NB4 (cell line): ENCODE data around the gene ABHD1.

Experiments used
- MYC ChIP-seq: IDR thresholded peaks from 2 replicates; pipeline ENCODE4 v1.6.1; 2011; ENCODE audit warnings: low read depth, low read length
- POLR2A ChIP-seq: IDR thresholded peaks from 2 replicates; pipeline ENCODE4 v1.6.1; 2011; ENCODE audit warnings: mild to moderate bottlenecking; ENCODE audit not compliant: insufficient read length; ENCODE audit errors: extremely low read depth
- TF ChIP-seq, protein P1 (sequence below): IDR thresholded peaks from one replicate; pipeline ENCODE4 v1.5.1; 2012; ENCODE audit warnings: low read depth, low read length
- TF ChIP-seq, protein P2 (sequence below): IDR thresholded peaks from 2 replicates; pipeline ENCODE4 v1.6.1; 2011; ENCODE audit warnings: low read depth, low read length

DNA sequence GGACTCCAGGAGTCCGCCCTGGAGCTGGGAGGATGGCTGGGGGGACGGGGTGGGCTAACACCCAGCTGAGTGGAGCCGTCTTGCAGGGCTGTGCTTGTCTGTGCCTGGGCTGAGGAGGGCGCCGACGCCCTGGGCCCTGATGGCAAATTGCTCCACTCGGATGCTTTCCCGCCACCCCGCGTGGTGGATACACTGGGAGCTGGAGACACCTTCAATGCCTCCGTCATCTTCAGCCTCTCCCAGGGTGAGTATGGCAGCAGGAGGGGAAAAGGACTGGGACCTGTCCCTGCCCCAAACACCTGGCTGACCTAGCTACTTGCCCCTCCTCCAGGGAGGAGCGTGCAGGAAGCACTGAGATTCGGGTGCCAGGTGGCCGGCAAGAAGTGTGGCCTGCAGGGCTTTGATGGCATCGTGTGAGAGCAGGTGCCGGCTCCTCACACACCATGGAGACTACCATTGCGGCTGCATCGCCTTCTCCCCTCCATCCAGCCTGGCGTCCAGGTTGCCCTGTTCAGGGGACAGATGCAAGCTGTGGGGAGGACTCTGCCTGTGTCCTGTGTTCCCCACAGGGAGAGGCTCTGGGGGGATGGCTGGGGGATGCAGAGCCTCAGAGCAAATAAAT lies 24.2 kb upstream of the ABHD1 start:
- TF ChIP-seq, protein P1, sequence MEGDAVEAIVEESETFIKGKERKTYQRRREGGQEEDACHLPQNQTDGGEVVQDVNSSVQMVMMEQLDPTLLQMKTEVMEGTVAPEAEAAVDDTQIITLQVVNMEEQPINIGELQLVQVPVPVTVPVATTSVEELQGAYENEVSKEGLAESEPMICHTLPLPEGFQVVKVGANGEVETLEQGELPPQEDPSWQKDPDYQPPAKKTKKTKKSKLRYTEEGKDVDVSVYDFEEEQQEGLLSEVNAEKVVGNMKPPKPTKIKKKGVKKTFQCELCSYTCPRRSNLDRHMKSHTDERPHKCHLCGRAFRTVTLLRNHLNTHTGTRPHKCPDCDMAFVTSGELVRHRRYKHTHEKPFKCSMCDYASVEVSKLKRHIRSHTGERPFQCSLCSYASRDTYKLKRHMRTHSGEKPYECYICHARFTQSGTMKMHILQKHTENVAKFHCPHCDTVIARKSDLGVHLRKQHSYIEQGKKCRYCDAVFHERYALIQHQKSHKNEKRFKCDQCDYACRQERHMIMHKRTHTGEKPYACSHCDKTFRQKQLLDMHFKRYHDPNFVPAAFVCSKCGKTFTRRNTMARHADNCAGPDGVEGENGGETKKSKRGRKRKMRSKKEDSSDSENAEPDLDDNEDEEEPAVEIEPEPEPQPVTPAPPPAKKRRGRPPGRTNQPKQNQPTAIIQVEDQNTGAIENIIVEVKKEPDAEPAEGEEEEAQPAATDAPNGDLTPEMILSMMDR, result no peak
- no peak for TF ChIP-seq POLR2A
- TF ChIP-seq MYC, result no peak
- TF ChIP-seq, protein P2, sequence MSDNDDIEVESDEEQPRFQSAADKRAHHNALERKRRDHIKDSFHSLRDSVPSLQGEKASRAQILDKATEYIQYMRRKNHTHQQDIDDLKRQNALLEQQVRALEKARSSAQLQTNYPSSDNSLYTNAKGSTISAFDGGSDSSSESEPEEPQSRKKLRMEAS, result no peak
